ENCODE data around the gene DCTD.

Gene DCTD

GRCh38 chr4:182914357-182914756 is 2.8 kb downstream of the DCTD start:
- no peak overlapping the region for H3K4me3 ChIP-seq (ENCODE audit: low read depth, low read length)
- DNase-seq (ENCODE audit: low read depth) = no peak
- no peak for TF ChIP-seq CTCF (IDR thresholded peaks at IDR 0.05; ENCODE audit: insufficient read depth, low read depth, low read length, missing control alignments)

GRCh38 chr4:182913621-182914020 is 3.6 kb downstream of the DCTD start:
- no peak for TF ChIP-seq CTCF (IDR thresholded peaks at IDR 0.05; ENCODE audit: insufficient read depth, low read depth, low read length, missing control alignments)
- no peak for DNase-seq (ENCODE audit: low read depth)
- H3K4me3 ChIP-seq (ENCODE audit: low read depth, low read length) = no peak overlapping the region

GRCh38 chr4:182913036-182913435 is 4.2 kb downstream of the DCTD start:
- no peak for TF ChIP-seq CTCF (IDR thresholded peaks at IDR 0.05; ENCODE audit: insufficient read depth, low read depth, low read length, missing control alignments)
- DNase-seq (ENCODE audit: low read depth) = no peak
- H3K4me3 ChIP-seq (ENCODE audit: low read depth, low read length) = no peak overlapping the region

GRCh38 chr4:182908124-182908523 is 9.1 kb downstream of the DCTD start:
- no peak for DNase-seq (ENCODE audit: low read depth)
- H3K4me3 ChIP-seq (ENCODE audit: low read depth, low read length) = no peak overlapping the region
- no peak for TF ChIP-seq CTCF (IDR thresholded peaks at IDR 0.05; ENCODE audit: insufficient read depth, low read depth, low read length, missing control alignments)

GRCh38 chr4:182907396-182907795 is 9.8 kb downstream of the DCTD start:
- no peak overlapping the region for H3K4me3 ChIP-seq (ENCODE audit: low read depth, low read length)
- no peak for DNase-seq (ENCODE audit: low read depth)
- no peak for TF ChIP-seq CTCF (IDR thresholded peaks at IDR 0.05; ENCODE audit: insufficient read depth, low read depth, low read length, missing control alignments)

GRCh38 chr4:182906786-182907185 is 10.4 kb downstream of the DCTD start:
- no peak for TF ChIP-seq CTCF (IDR thresholded peaks at IDR 0.05; ENCODE audit: insufficient read depth, low read depth, low read length, missing control alignments)
- H3K4me3 ChIP-seq (ENCODE audit: low read depth, low read length) = no peak overlapping the region
- DNase-seq (ENCODE audit: low read depth) = no peak

- no peak overlapping the region for H3K4me3 ChIP-seq (ENCODE audit: low read depth, low read length)
- DNase-seq (ENCODE audit: low read depth) = no peak
- no peak for TF ChIP-seq CTCF (IDR thresholded peaks at IDR 0.05; ENCODE audit: insufficient read depth, low read depth, low read length, missing control alignments)
Measured at GRCh38 chr4:182905038-182905437, 12.1 kb downstream of the DCTD start.

Data from GM12865 (cell line).